Measurements from ENCODE around the gene DUSP15. TPM values are rescaled to one million over a fixed set of nuclear protein-coding genes. Genes with fewer than 3 reads are reported as not detected.
"Not testable (repeated sequence)": the region's sequence is repeated elsewhere in the genome, so short reads cannot be mapped to it uniquely, and the experiment has no call there.

Gene DUSP15
- 0.82 TPM for total RNA-seq

- peak; percentile 39 for DNase-seq
Observed at GRCh38 chr20:31869942-31870725, at the start of gene DUSP15, which contains the start of gene TTLL9. Gene DUSP15, minus strand, starts transcription at chr20:31870527. Its CDS starts 190 bp downstream, at chr20:31870337. Gene TTLL9, plus strand, starts transcription at chr20:31870634. Its CDS starts 493 bp downstream, at chr20:31871127.

GRCh38 chr20:31919410-31920155, 49.3 kb upstream of the DUSP15 start:
- no peak for DNase-seq

GRCh38 chr20:31918466-31919105, 48.3 kb upstream of the DUSP15 start:
- no peak for DNase-seq

GRCh38 chr20:31917962-31918412, 47.7 kb upstream of the DUSP15 start:
- not testable (repeated sequence) for DNase-seq

- no peak for DNase-seq
Observed at GRCh38 chr20:31916708-31917107, 46.4 kb upstream of the DUSP15 start.

- no peak for DNase-seq
Observed at GRCh38 chr20:31915491-31916280, 45.4 kb upstream of the DUSP15 start.

- no peak for DNase-seq
Observed at GRCh38 chr20:31914170-31914569, 43.8 kb upstream of the DUSP15 start.

- no peak for DNase-seq
Observed at GRCh38 chr20:31913431-31914157, 43.3 kb upstream of the DUSP15 start.

- no peak for DNase-seq
Observed at GRCh38 chr20:31910071-31910803, 39.9 kb upstream of the DUSP15 start.

- DNase-seq = no peak
Observed at GRCh38 chr20:31909253-31910070, 39.1 kb upstream of the DUSP15 start.

GRCh38 chr20:31908424-31908823, 38.1 kb upstream of the DUSP15 start:
- no peak for DNase-seq

GRCh38 chr20:31908016-31908415, 37.7 kb upstream of the DUSP15 start:
- DNase-seq = no peak

GRCh38 chr20:31907046-31907445, 36.7 kb upstream of the DUSP15 start:
- no peak for DNase-seq

GRCh38 chr20:31906001-31906400, 35.7 kb upstream of the DUSP15 start:
- no peak for DNase-seq

GRCh38 chr20:31903627-31904386, 33.5 kb upstream of the DUSP15 start:
- no peak for DNase-seq

GRCh38 chr20:31901615-31902014, 31.3 kb upstream of the DUSP15 start:
- DNase-seq = no peak

- no peak for DNase-seq
Observed at GRCh38 chr20:31897541-31897940, 27.2 kb upstream of the DUSP15 start.

- DNase-seq = no peak
Observed at GRCh38 chr20:31896049-31896448, 25.7 kb upstream of the DUSP15 start.

Data from tongue (tissue), 2 donors.